Ammon's horn (tissue), 1 donor: ENCODE measurements around the gene PROSER2.

Experiments
- DNase-seq: peaks from one replicate; pipeline ENCODE4 v3.0.0-alpha.2; 2016; ENCODE audit warnings: low spot score

PROSER2 gene

GRCh38 chr10:11804336-11804735, 18.8 kb upstream of the PROSER2 start:
- no peak for DNase-seq

DNA sequence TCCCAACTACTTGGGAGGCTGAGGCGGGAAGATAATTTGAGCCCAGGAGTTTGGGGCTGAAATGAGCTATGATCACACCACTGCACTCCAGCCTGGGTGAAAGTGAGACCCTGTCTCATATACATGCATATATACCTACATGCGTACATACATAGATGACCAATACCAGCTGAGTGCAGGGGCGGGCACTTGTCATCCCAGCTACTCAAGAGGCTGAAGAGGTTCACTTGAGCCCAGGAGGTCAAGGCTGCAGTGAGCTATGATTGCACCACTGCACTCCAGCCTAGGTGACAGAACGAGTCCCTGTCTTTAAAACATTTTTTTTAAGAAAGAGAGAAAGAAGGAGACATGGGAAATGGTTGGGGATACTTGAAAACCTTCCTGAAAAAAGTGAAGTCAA, 17.4 kb upstream of the PROSER2 start:
- DNase-seq, result no peak

DNA sequence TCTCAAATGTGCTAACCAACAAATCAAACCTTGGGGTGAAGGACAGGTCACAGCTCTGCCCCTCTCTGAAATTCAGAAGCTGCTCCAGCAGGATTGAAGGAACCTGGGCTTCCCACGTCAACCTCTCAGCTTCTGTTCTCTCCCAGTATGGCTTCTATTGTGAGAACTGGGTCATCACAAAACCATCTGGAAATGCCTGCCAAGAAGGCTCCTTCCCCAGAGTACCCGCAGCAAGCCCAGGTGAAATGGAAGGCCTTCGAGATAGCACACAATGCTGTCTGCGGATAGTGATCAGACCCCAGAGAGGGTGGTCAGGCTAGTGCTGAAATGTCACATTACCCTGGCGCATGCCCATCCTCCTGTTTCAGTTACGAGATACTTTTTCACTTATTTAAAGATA, 16.4 kb upstream of the PROSER2 start:
- DNase-seq, result no peak

- no peak for DNase-seq
These were observed 14.3 kb upstream of the PROSER2 start for GRCh38 chr10:11808808-11809207.

- no peak for DNase-seq
These were observed 12.8 kb upstream of the PROSER2 start for GRCh38 chr10:11810313-11810766.

DNA sequence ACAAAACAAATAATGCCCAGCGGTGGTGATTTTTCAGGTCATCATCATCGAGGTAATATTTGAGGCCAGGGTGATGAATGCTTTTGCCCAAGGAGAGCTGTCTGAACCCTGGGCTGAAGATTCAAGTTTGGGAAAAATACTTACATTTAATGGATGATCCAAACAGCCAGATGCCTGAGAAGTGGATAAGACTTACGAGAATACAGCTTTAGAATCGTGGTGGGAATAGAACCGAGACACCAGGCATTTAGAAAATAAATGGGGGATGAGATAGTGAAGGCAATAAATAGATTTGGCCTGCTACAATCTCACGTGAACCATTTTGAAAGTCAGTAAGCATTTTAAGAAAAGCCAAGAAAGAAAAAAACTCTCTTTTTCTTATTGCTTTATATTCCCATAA, 12.2 kb upstream of the PROSER2 start:
- DNase-seq, result no peak

GRCh38 chr10:11813177-11813576, 10.0 kb upstream of the PROSER2 start:
- no peak for DNase-seq

DNA sequence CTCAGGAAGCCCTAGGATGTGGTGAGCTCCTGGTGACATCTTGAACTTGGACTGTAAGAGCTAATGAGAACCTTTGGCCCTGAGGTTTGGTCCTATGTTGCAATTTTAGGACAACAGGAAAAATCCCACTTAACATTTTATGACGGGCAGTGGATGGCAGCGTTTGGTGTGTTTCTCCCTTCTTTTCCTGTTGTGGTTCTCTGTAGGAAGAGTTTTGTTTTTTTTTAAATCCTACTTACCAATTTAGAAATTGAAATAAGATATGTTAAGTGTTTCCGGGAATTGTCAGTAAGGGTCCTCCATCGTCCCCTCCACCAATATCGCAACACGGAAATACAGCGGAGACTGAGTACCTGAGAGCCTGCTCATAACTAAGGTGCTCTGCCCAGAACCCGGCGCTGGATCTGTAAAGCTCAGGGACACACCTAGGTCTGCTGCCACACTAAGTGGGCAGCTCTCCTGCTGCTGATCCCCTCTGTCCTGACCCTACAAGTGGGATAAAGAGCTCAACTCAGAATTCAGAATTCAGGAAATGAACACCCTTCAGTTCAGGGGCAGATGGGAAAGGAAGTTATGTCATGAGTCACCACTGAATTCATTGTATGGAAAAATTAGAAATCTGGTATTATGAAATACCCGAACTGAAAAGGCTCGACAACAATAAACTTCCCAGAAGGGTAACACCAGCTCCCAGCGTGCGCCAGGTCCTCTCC, 9.1 kb upstream of the PROSER2 start:
- DNase-seq, result no peak

DNA sequence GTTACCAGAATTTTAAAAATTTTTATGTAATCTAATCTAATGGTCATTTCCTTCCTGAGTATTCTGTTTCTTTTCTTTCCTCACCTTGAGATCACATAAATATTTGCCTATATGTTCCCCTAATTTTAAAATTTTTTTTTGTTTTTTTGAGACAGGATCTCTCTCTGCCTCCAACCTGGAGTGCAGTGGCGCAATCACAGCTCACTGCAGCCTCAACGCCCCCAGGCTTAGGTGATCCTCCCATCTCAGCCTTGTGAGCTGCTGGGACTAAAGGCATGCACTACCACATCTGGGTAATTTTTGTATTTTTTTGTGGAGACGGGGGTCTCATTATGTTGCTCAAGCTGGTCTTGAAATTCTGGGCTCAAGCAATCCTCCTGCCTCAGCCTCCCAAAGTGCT, 4.1 kb upstream of the PROSER2 start:
- no peak for DNase-seq

DNA sequence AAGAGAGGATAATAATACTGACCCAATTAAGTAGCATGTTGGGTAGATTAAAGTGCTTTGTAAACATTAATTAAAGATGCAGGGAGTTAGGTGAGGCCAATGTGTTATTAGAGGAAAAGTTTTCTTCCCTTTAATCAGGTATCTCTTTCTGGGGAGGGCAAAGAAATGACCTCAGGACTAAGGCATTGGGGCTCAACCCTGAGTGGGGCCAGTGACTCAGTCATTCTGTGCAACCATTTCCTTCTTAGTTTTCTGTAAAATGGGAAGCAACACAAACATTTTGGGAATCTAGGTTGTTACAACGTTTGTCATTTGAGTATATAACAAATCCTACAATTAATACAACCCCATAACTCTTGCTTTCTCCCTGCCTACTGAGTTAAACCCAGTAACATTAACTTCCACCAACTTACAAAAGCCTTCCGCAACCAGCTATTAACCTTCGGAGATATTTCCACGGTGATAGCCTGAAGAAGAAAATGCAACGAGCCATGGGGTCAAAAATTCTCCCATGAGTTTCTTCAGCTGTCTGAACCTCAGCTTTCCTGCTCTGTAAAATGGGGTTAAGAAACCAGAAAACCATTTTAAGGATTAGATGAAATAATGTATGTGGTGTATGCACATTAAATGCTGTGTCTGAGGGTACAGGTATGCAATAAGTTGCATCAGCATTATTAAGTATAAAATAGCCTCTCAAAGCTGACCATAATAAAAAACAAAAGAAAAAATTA, 965 bp upstream of the PROSER2 start:
- no peak for DNase-seq

- DNase-seq, result no peak
These were observed 391 bp upstream of the PROSER2 start for GRCh38 chr10:11822809-11823121.

DNA sequence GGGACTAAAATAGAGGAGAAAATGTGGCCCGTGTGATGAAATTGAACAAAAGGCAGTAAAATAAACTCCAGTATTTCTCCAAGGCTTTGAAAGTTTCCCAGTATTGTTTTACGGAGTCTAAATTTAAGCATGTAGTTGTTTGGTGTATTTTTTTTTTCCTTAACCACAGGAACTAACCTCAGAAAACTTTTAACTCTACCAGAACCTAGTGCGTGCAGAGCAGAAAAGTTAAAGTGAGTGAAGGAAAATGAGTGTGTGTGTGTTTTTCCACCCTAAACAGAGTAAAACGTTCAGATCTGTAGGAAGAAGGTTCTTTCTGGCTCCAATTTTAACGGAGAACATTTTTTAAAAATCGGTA, 812 bp downstream of the PROSER2 start:
- no peak for DNase-seq

- no peak for DNase-seq
These were observed 1.2 kb downstream of the PROSER2 start for GRCh38 chr10:11824376-11824775.

GRCh38 chr10:11824825-11825224, 1.7 kb downstream of the PROSER2 start:
- no peak for DNase-seq

DNA sequence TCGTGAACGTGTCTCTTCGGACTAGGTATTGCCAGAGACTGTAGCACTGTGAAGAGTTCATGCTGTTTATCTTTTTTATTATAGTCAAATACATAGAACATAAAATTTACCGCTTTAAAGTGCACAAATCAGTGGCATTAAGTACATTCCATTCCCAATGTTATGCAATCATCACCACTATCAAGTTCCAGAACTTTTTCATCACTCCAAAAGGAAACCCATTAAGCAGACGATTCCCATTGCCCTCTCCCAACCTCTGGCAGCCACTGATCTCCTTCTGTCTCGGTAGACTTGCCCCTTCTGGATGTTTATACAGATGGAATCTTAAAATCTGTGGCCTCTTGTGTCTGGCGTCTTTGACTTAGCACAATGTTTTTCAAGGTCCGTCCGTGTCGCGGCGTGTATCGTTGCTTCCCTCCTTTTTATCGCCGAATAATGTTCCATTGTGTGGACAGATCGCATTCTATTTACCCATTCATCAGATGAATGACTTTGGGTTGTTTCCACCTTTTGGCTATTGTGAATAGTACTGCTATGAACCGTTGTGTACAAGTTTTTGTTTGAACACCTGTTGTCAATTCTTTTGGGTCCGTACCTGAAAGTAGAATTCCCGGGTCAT, 2.7 kb downstream of the PROSER2 start:
- no peak for DNase-seq

- no peak for DNase-seq
These were observed 3.9 kb downstream of the PROSER2 start for GRCh38 chr10:11827006-11827405.

DNA sequence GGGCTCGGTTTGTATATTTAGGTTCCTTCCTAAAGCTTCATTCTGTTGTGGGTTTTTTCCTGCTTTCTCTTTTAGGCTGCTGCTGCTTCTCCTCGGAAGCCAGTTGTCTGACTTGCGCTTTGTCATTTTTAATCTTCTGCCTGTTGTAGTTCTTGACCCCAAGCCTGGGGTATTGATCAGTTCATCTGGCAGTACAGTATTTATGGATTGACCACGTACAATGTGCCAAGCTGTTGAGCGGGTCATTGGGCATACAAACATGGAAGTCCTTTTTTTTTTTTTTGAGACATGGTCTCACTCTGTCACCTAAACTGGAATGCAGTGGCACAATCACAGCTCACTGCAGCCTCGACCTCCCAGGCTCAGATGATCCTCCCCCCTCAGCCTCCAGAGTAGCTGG, 4.3 kb downstream of the PROSER2 start:
- DNase-seq, result no peak

- DNase-seq, result no peak
These were observed 5.6 kb downstream of the PROSER2 start for GRCh38 chr10:11828682-11829284.

- DNase-seq, result no peak
These were observed 7.8 kb downstream of the PROSER2 start for GRCh38 chr10:11830836-11831519.

- no peak for DNase-seq
These were observed 8.4 kb downstream of the PROSER2 start for GRCh38 chr10:11831520-11831951.

GRCh38 chr10:11832042-11832441, 8.9 kb downstream of the PROSER2 start:
- DNase-seq, result no peak

- DNase-seq, result no peak
These were observed 11.9 kb downstream of the PROSER2 start for GRCh38 chr10:11835061-11835460.
